ENCODE measurements around the gene RAB8B.

Gene RAB8B

DNA sequence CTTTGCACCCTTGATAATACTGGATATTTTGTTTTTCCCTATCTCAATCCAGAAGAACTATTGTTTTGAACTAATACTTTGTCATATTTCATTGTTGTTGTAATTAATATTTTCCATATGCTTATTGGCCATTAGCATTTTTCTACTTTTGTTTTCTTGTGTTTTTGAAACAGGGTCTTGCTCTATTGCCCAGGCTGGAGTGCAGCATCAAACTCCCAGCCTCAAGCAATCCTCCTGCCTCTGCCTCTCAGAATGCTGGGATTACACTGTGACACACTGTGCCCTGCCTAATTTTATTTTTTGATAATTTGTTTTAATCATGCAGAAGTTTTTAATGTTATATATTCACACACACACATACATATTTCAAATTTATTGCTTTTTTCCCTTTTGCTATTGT, 28.8 kb upstream of the RAB8B start:
- no peak overlapping the region for H3K9ac ChIP-seq (ENCODE audit: low read depth, low read length)
- peaks cover 8% of the 10 kb centered on the region for H3K4me1 ChIP-seq (ENCODE audit: insufficient read depth, low read length)
- H3K36me3 ChIP-seq (ENCODE audit: insufficient read depth, low read length) = peaks cover 7% of the 10 kb centered on the region; the same call in 1 of the 2 replicates
- H3K27ac ChIP-seq (ENCODE audit: low read depth, low read length) = no peak overlapping the region
- H3K27me3 ChIP-seq (ENCODE audit: insufficient read depth, low read length) = no peaks in the 10 kb centered on the region
- no peaks in the 10 kb centered on the region for H3K9me3 ChIP-seq (ENCODE audit: insufficient read depth, low read depth, low read length)
- no peak overlapping the region for H3K4me3 ChIP-seq (ENCODE audit: low read length)

DNA sequence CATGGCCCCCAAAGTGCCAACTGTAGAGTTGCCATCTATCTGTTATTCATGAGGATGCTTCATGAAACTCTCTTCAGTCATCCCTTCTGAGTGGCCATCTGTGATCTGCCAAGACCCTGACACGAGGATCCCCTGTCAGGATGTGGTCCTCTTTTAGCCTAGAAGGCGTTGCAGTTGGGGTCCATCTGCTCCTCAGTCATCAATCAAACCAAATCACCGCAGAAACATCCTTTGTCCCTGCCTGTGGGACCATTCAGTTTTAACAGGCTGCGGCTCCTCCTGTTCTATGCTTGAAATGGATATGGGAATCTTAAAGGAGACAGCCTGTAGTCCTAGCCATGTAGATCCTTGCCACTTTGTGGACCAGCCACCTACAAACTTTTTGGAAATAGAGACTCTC, 26.2 kb upstream of the RAB8B start:
- 0 out of 2 replicates have a peak, but pooled peaks cover 3% of the 10 kb centered on the region for H3K36me3 ChIP-seq (ENCODE audit: insufficient read depth, low read length)
- H3K4me1 ChIP-seq (ENCODE audit: insufficient read depth, low read length) = peaks cover 6% of the 10 kb centered on the region
- WGBS = 86% methylated on average over 4 of the region's 4 CpGs
- no peaks in the 10 kb centered on the region for H3K9me3 ChIP-seq (ENCODE audit: insufficient read depth, low read depth, low read length)
- no peak overlapping the region for H3K9ac ChIP-seq (ENCODE audit: low read depth, low read length)
- H3K27ac ChIP-seq (ENCODE audit: low read depth, low read length) = no peak overlapping the region
- H3K4me3 ChIP-seq (ENCODE audit: low read length) = no peak overlapping the region
- H3K27me3 ChIP-seq (ENCODE audit: insufficient read depth, low read length) = no peaks in the 10 kb centered on the region

DNA sequence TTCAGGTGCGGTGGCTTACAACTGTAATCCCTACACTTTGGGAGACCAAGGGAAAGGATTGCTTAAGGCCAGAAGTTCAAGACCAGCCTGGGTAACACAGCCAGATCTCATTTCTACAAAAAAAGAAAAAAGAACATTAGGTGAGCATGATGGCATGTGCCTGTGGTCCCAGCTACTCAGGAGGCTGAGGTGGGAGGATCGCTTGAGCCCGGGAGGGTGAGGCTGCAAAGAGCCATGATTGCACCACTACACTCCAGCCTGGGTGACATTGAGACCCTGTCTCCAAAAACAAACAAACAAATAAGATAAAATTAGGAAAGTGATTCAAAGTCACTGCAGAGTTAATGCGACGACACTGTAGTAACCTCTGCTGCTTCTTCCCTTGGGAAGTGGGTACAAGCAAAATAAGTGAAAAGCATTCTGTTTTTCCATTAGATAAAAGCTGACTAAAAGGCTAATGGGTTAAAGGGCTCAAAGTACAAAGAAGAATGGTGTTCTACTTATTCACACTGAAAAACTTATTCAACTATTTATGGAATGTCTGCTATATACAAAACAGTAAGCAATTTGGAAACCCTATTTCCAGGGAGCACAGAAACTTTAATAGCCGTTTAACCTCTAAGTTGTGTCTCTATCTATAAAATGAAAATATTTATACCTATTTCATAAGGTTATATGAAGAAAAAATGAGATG, 24.1 kb upstream of the RAB8B start:
- Histone ChIP-seq H3K27me3 (ENCODE audit: insufficient read depth, low read length) (no peaks in the 10 kb centered on the region), H3K9me3 (ENCODE audit: insufficient read depth, low read depth, low read length) (no peaks in the 10 kb centered on the region), H3K27ac (ENCODE audit: low read depth, low read length) (no peak overlapping the region), H3K4me3 (ENCODE audit: low read length) (no peak overlapping the region), H3K9ac (ENCODE audit: low read depth, low read length) (no peak overlapping the region), H3K36me3 (ENCODE audit: insufficient read depth, low read length) (no peaks in the 10 kb centered on the region), H3K4me1 (ENCODE audit: insufficient read depth, low read length) (peaks cover 6% of the 10 kb centered on the region)
- WGBS = 94% methylated on average over 5 of the region's 6 CpGs

DNA sequence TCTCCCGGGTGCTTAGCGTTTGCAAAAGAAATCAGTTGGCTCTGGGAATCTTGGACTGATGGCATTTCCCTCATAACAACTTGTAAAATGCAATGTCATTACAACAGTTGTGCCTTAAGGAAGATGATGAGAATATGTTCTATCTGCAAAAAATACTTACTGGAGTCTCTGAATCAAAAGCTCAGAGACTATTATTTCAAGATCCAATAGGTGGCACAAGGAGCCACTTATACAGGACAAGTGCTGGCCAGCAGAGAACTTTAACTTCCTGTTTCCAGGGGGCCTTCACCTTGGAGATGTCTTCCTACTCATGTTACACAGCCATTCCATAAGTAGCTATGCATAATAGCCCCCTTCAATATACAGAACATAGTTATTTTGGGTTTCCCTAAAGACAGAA, 23.2 kb upstream of the RAB8B start:
- no peaks in the 10 kb centered on the region for H3K27me3 ChIP-seq (ENCODE audit: insufficient read depth, low read length)
- H3K4me3 ChIP-seq (ENCODE audit: low read length) = no peak overlapping the region
- H3K9me3 ChIP-seq (ENCODE audit: insufficient read depth, low read depth, low read length) = no peaks in the 10 kb centered on the region
- H3K27ac ChIP-seq (ENCODE audit: low read depth, low read length) = no peak overlapping the region
- H3K4me1 ChIP-seq (ENCODE audit: insufficient read depth, low read length) = peaks cover 6% of the 10 kb centered on the region
- WGBS = 92% methylated on average over 2 of the region's 2 CpGs
- no peak overlapping the region for H3K9ac ChIP-seq (ENCODE audit: low read depth, low read length)
- H3K36me3 ChIP-seq (ENCODE audit: insufficient read depth, low read length) = no peaks in the 10 kb centered on the region

DNA sequence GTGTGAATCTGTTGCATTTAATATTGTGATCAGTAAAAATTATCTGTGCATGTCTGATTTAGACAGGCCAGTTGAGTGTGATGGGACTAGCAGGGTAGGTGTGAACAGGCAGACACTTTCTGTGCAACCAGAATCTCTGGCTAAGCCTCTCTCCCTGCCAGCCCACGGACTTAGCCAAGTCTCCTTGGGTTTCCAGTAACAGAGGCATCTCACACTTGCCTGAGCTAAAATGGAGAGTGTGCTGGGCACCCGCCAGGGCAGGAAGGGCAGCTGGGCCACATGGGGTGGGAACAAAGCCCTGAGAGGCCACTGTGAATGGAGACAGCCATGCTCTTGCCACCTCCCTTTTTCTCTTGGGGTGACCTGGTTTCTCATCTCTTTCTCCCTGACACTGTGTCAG, 19.6 kb upstream of the RAB8B start:
- Histone ChIP-seq H3K36me3 (ENCODE audit: insufficient read depth, low read length) (no peaks in the 10 kb centered on the region), H3K9ac (ENCODE audit: low read depth, low read length) (no peak overlapping the region), H3K4me3 (ENCODE audit: low read length) (no peak overlapping the region), H3K27ac (ENCODE audit: low read depth, low read length) (no peak overlapping the region), H3K27me3 (ENCODE audit: insufficient read depth, low read length) (no peaks in the 10 kb centered on the region), H3K4me1 (ENCODE audit: insufficient read depth, low read length) (peaks cover 16% of the 10 kb centered on the region), H3K9me3 (ENCODE audit: insufficient read depth, low read depth, low read length) (no peaks in the 10 kb centered on the region)
- WGBS = 90% methylated on average over 2 of the region's 2 CpGs

DNA sequence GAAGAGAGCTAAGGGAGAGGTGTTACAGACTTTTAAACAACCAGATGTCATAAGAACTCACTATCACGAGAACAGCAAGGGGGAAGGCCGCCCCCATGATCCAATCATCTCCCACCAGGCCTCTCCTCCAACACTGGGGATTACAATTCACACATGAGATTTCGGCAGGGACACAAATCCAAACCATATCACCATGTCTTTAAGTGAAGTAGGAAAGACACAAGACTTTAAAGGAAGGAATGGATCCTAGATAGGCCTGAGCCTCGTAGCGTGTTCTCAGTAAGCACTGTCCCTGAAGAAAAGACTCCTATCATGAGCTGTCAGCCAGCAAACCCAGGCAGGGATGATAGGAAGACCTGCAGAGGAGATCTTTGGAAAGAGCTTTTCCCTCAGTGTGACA, 17.0 kb upstream of the RAB8B start:
- no peak overlapping the region for H3K4me3 ChIP-seq (ENCODE audit: low read length)
- H3K9me3 ChIP-seq (ENCODE audit: insufficient read depth, low read depth, low read length) = no peaks in the 10 kb centered on the region
- 85% methylated on average over 5 of the region's 5 CpGs for WGBS
- H3K27ac ChIP-seq (ENCODE audit: low read depth, low read length) = no peak overlapping the region
- no peak overlapping the region for H3K9ac ChIP-seq (ENCODE audit: low read depth, low read length)
- peaks cover 9% of the 10 kb centered on the region; the same call in 1 of the 2 replicates for H3K4me1 ChIP-seq (ENCODE audit: insufficient read depth, low read length)
- H3K27me3 ChIP-seq (ENCODE audit: insufficient read depth, low read length) = no peaks in the 10 kb centered on the region
- H3K36me3 ChIP-seq (ENCODE audit: insufficient read depth, low read length) = no peaks in the 10 kb centered on the region

DNA sequence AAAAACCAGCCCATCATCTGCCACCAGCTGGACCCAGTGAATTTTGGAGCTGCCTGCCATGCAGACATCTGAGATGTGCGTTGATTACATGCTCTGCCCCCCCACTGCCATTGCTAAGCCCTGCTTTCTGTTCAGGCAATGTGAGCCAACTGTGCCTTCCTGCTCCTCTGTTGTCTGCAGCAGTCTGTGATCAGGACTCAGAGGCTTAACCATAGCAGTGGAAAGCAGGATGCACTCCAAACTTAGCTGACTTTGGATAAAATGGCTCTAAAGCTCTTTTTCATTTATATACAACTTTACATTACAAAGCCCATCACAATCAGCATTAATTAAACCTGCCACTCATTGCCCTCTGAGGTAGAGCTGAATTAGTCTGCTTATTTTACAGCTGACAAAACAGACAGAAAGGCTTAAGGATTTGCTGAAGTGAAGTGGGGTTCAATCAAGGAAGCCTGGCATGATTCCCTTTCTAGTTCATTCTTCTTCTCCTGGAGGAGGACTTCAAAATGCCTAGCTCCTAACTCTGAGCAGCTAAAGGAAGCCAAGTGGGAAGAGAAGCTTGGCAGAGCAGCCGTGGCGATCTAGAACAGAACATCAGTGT, 16.5 kb upstream of the RAB8B start:
- peaks cover 9% of the 10 kb centered on the region; the same call in 1 of the 2 replicates for H3K4me1 ChIP-seq (ENCODE audit: insufficient read depth, low read length)

DNA sequence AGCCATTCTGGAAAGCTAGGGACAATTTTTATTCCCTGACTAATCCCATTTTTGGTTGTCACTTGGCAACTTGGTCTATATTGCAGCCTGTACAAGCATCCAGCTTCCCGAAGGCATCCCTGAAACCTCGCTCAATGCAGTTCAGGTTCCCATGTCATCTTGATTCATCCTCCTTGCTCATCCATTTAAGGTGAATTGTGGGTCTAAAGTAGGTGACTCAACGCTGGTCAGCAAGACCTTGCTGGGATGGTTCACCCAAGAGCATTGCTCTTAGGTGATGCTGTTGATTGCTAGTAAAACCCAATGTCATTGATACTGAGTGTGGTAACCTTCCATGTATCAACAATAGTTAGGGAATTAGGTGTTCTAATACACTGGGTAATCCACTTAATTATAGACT, 13.1 kb upstream of the RAB8B start:
- WGBS = 95% methylated on average over 3 of the region's 3 CpGs

More for the DNA sequence above, 16.5 kb upstream of the RAB8B start:
- no peak overlapping the region for H3K4me3 ChIP-seq (ENCODE audit: low read length)
- H3K36me3 ChIP-seq (ENCODE audit: insufficient read depth, low read length) = no peaks in the 10 kb centered on the region
- no peaks in the 10 kb centered on the region for H3K27me3 ChIP-seq (ENCODE audit: insufficient read depth, low read length)
- H3K9ac ChIP-seq (ENCODE audit: low read depth, low read length) = no peak overlapping the region
- H3K27ac ChIP-seq (ENCODE audit: low read depth, low read length) = no peak overlapping the region
- H3K9me3 ChIP-seq (ENCODE audit: insufficient read depth, low read depth, low read length) = no peaks in the 10 kb centered on the region
- whole genome bisulfite sequencing = 80% methylated on average over 3 of the region's 3 CpGs

DNA sequence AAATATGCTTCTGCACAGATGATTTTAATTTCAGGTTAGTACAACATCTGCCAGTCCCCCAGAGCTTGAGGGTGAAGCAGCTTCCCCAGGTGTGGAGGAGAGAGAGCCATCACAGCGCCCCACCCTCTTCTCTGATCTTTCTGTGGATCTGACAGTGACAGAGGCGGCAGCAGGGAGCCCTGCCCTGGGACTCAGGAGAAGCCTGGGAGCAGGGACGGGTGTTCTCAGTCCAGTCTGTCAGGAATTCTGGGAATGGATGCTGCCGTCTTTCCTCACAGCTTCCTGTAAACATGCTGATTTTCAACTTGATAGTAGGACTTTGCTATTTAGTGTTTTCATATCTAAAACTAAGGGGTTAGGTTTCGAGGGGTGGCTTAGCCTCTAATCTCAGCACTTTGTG, 11.4 kb upstream of the RAB8B start:
- Histone ChIP-seq H3K4me3 (ENCODE audit: low read length) (no peak overlapping the region), H3K9me3 (ENCODE audit: insufficient read depth, low read depth, low read length) (no peaks in the 10 kb centered on the region)

More for the DNA sequence above, 13.1 kb upstream of the RAB8B start:
- H3K36me3 ChIP-seq (ENCODE audit: insufficient read depth, low read length) = no peaks in the 10 kb centered on the region
- H3K27ac ChIP-seq (ENCODE audit: low read depth, low read length) = no peak overlapping the region
- no peaks in the 10 kb centered on the region for H3K27me3 ChIP-seq (ENCODE audit: insufficient read depth, low read length)
- H3K4me1 ChIP-seq (ENCODE audit: insufficient read depth, low read length) = peaks cover 9% of the 10 kb centered on the region; the same call in 1 of the 2 replicates
- H3K9ac ChIP-seq (ENCODE audit: low read depth, low read length) = no peak overlapping the region
- no peak overlapping the region for H3K4me3 ChIP-seq (ENCODE audit: low read length)
- no peaks in the 10 kb centered on the region for H3K9me3 ChIP-seq (ENCODE audit: insufficient read depth, low read depth, low read length)

DNA sequence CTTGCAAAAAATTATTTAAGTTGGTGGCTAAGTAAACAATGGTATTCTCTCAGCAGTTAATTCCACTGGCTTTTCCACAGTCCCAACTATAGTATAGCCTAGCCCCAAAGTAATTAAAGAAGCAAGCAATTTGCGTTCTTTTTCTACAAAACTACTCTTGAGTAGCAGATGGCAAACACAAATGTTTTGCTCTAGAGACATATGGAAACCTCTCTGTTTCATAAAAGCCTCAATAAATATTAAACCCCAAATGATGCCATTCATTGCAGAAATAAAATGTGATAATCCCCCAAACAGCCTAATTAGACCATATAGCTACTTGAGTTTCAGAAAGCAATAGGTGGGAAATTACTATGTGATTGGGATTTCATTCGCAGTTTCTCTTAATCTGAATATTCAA, 8.7 kb upstream of the RAB8B start:
- H3K4me1 ChIP-seq (ENCODE audit: insufficient read depth, low read length) = no peaks in the 10 kb centered on the region
- no peak overlapping the region for H3K4me3 ChIP-seq (ENCODE audit: low read length)
- no peaks in the 10 kb centered on the region for H3K36me3 ChIP-seq (ENCODE audit: insufficient read depth, low read length)
- no peaks in the 10 kb centered on the region for H3K27me3 ChIP-seq (ENCODE audit: insufficient read depth, low read length)
- 93% methylated on average over 1 of the region's 2 CpGs for WGBS
- H3K9ac ChIP-seq (ENCODE audit: low read depth, low read length) = no peak overlapping the region
- no peaks in the 10 kb centered on the region for H3K9me3 ChIP-seq (ENCODE audit: insufficient read depth, low read depth, low read length)
- no peak overlapping the region for H3K27ac ChIP-seq (ENCODE audit: low read depth, low read length)

More for the DNA sequence above, 11.4 kb upstream of the RAB8B start:
- no peak overlapping the region for H3K9ac ChIP-seq (ENCODE audit: low read depth, low read length)
- H3K27ac ChIP-seq (ENCODE audit: low read depth, low read length) = no peak overlapping the region
- no peaks in the 10 kb centered on the region for H3K36me3 ChIP-seq (ENCODE audit: insufficient read depth, low read length)
- H3K27me3 ChIP-seq (ENCODE audit: insufficient read depth, low read length) = no peaks in the 10 kb centered on the region
- H3K4me1 ChIP-seq (ENCODE audit: insufficient read depth, low read length) = peaks cover 4% of the 10 kb centered on the region; the same call in 1 of the 2 replicates
- 59% methylated on average over 5 of the region's 5 CpGs for WGBS

DNA sequence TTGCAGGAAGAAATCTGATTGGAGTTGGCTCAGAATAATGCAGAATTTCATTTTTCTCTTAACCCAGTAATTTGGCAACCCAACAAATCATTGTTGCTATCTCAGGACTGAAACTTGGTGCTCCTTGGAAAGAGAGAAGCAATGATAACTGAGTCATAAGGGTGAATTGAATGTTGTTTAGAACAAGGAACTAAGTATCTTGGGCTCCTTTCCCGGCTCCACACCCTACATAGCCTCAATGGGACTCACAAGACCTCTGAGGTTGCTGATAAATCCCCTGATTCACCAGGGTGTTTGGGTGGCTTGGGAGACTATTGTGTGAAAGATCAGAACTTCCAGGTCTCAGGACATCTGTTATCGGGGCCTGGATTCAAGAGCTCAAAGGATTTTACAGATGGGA, 7.8 kb upstream of the RAB8B start:
- no peaks in the 10 kb centered on the region for H3K36me3 ChIP-seq (ENCODE audit: insufficient read depth, low read length)
- H3K27ac ChIP-seq (ENCODE audit: low read depth, low read length) = no peak overlapping the region
- no peaks in the 10 kb centered on the region for H3K27me3 ChIP-seq (ENCODE audit: insufficient read depth, low read length)
- no peak overlapping the region for H3K9ac ChIP-seq (ENCODE audit: low read depth, low read length)
- no peaks in the 10 kb centered on the region for H3K9me3 ChIP-seq (ENCODE audit: insufficient read depth, low read depth, low read length)
- no peaks in the 10 kb centered on the region for H3K4me1 ChIP-seq (ENCODE audit: insufficient read depth, low read length)
- no peak overlapping the region for H3K4me3 ChIP-seq (ENCODE audit: low read length)
- WGBS = 96% methylated on average over 2 of the region's 2 CpGs
